Choroid plexus epithelial cell (primary cell): ENCODE data around the gene PRSS33.

Experiments used
- DNase-seq: peaks from one replicate; pipeline ENCODE4 v3.0.0-alpha.2; 2010; ENCODE audit warnings: low read depth
- H3K4me3 ChIP-seq: 2 replicates; pipeline ENCODE4 v1.5.1; 2011; ENCODE audit warnings: low read depth, mild to moderate bottlenecking, control low read depth, low read length, moderate library complexity
- TF ChIP-seq, protein P1 (sequence below): conservative IDR thresholded peaks from 2 replicates; pipeline ENCODE4 v1.5.1; 2011; ENCODE audit warnings: low read depth, mild to moderate bottlenecking, control low read depth, inconsistent platforms, low read length, moderate library complexity

The PRSS33 gene

GRCh38 chr16:2766430-2767139 is 20.8 kb downstream of the PRSS33 start:
- TF ChIP-seq, protein P1, sequence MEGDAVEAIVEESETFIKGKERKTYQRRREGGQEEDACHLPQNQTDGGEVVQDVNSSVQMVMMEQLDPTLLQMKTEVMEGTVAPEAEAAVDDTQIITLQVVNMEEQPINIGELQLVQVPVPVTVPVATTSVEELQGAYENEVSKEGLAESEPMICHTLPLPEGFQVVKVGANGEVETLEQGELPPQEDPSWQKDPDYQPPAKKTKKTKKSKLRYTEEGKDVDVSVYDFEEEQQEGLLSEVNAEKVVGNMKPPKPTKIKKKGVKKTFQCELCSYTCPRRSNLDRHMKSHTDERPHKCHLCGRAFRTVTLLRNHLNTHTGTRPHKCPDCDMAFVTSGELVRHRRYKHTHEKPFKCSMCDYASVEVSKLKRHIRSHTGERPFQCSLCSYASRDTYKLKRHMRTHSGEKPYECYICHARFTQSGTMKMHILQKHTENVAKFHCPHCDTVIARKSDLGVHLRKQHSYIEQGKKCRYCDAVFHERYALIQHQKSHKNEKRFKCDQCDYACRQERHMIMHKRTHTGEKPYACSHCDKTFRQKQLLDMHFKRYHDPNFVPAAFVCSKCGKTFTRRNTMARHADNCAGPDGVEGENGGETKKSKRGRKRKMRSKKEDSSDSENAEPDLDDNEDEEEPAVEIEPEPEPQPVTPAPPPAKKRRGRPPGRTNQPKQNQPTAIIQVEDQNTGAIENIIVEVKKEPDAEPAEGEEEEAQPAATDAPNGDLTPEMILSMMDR = no peak
- DNase-seq = no peak
- no peak overlapping the region for H3K4me3 ChIP-seq

- TF ChIP-seq, protein P1 = no peak
- no peak overlapping the region for H3K4me3 ChIP-seq
Observed at GRCh38 chr16:2765462-2766404, 21.6 kb downstream of the PRSS33 start.

DNA sequence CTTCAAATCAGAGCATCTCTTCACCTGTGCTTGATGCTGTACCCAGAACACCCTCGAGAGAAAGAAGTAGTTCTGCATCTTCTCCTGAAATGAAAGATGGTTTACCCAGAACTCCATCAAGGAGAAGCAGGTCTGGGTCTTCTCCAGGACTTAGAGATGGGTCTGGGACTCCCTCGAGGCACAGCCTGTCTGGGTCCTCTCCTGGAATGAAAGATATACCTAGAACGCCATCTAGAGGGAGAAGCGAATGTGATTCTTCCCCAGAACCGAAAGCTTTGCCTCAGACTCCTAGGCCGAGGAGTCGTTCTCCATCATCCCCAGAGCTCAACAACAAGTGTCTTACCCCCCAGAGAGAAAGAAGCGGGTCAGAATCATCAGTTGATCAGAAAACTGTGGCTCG is 22.6 kb downstream of the PRSS33 start:
- no peak overlapping the region for H3K4me3 ChIP-seq
- TF ChIP-seq, protein P1 = peak; percentile 22
- no peak for DNase-seq

More at GRCh38 chr16:2765462-2766404, 21.6 kb downstream of the PRSS33 start:
- DNase-seq = no peak

GRCh38 chr16:2763173-2763572 is 24.2 kb downstream of the PRSS33 start:
- no peak for DNase-seq
- TF ChIP-seq, protein P1 = no peak

DNA sequence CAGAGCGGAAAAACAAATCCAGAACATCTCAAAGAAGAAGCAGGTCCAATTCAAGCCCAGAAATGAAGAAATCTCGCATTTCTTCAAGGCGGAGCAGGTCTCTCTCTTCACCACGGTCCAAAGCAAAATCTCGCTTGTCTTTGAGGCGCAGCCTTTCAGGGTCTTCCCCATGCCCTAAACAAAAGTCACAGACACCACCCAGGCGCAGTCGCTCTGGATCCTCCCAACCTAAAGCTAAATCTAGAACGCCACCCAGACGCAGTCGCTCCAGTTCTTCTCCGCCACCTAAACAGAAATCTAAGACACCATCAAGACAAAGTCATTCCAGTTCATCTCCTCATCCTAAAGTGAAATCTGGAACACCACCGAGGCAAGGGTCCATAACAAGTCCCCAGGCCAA is 24.6 kb downstream of the PRSS33 start:
- H3K4me3 ChIP-seq = no peak overlapping the region
- DNase-seq = no peak
- TF ChIP-seq, protein P1 = no peak

More at GRCh38 chr16:2763173-2763572, 24.2 kb downstream of the PRSS33 start:
- no peak overlapping the region for H3K4me3 ChIP-seq

GRCh38 chr16:2761886-2762583 is 25.3 kb downstream of the PRSS33 start:
- H3K4me3 ChIP-seq = no peak overlapping the region
- TF ChIP-seq, protein P1 = no peak
- DNase-seq = no peak
